NK-92 treated with Interleukin-12 subunit alpha and Interleukin-12 subunit beta, amount 100 ng/mL, for 24 hours (cell line): ENCODE data around the gene PRAMEF12.
"Not testable (repeated sequence)": the region's sequence is repeated elsewhere in the genome, so short reads cannot be mapped to it uniquely, and the experiment has no call there.

Experiments used
- DNase-seq: peaks from one replicate; lab custom pipeline; 2025; lab: John Stamatoyannopoulos, UW

Gene PRAMEF12

GRCh38 chr1:12773438-12773837, at the start of gene PRAMEF12:
Gene PRAMEF12, plus strand, starts transcription at chr1:12773738. Its CDS starts 1,130 bp downstream, at chr1:12774868.
- no peak for DNase-seq

DNA sequence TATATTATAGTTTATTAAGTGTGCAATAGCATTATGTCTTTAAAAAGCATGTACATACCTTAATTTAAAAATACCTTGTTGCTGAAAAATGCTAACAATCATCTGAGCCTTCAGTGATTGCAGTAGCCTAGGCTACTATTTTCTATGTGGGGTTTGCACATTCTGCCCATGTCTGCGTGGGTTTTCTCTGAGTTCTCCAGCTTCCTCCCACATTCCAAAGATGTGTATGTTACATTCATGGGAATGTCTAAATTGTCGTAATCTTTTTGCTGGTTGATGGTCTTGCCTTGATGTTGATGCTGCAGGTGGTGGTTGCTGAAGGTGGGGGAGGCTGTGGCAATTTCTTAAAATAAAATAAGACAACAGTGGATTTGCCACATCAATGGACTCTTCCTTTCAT, 45.1 kb upstream of the PRAMEF12 start:
- DNase-seq, result no peak

DNA sequence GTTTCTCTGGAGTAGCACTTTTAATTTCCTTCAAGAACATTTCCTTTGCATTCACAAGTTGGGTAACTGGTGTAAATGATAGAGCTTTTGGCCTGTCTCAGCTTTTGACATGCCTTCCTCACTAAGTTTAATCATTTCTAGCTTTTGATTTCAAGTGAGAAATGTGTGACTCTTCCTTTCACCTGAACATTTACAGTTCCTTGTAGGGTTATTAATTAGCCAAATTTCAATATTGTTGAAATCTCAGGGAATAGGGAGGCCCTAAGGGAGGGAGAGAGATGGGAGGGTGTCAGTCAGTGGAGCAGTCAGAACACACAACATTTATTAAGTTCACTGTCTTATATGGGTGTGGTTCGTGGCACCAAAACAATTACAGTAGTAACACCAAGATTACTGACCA, 43.4 kb upstream of the PRAMEF12 start:
- DNase-seq, result no peak

GRCh38 chr1:12731084-12731483, 42.5 kb upstream of the PRAMEF12 start:
- DNase-seq, result not testable (repeated sequence)

DNA sequence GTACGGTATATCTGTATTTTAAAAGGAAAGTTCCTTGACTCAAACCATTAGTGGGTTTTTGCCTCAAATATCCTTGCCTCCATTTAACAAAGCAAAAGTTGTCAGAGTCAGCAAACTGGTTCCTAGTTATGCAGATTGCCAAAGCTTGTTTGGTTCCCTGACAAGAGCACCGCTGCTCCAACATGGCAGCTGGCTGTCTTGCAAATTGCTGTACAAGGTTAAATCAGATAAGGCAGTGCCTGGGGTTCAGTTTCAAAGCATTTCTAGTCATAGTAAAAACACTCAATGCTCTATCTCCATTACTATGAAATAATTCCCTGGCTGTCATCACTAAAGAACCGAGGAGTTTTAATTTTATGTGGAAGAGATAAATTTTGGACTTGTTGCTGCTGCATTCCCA, 38.9 kb upstream of the PRAMEF12 start:
- DNase-seq, result no peak

GRCh38 chr1:12738934-12739333, 34.6 kb upstream of the PRAMEF12 start:
- no peak for DNase-seq

DNA sequence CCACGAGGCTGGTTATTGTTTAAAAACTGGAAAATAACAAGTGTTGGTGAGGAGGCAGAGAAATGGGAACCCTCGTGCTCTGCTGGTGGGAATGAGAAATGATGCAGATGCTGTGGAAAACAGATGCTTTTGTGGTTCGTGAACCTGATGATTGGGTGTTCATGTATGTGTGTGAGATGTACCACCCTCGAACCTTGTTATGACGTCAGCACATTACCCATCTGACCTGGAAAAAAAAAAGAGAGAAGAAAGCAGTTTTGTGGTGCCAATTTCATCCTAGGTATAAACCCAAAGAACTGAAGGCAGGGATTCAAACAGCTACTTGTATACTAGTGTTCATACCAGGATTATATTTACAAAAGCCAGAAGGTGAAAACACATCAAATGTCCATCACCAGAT, 33.9 kb upstream of the PRAMEF12 start:
- no peak for DNase-seq

DNA sequence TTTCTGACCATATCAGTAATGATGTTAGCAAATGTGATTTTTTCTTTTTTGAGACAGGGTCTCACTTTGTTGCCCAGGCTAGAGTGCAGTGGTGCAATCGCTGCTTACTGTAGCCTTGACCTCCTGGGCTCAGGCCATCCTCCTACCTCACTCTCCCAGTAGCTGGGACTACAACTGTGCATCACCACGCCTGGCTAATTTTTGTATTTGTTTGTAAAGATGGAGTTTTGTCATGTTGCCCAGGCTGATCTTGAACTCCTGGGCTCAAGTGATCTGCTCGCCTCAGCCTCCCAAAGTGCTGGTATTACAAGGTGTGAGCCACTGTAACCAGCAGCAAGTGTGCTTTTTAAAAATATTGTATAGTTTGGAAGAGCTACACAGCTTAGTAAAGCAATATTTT, 31.6 kb upstream of the PRAMEF12 start:
- no peak for DNase-seq

- no peak for DNase-seq
Measured at GRCh38 chr1:12745126-12745991, 28.2 kb upstream of the PRAMEF12 start.

DNA sequence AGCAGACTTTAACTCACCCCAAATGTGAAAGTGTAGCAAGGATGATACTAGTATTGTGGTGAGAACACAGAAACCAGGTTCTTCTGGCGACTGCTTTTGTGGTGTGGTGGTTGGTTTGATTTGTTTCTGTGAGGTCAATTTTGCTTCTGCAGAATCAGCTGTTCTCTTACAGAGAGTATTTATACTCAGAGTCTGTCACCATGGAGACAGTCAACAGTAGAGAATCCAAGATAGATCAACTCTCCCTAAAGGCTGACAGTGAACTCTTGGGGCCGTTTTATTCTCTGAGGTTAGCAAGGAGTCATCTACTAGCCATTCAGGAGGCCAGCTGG, 27.6 kb upstream of the PRAMEF12 start, which contains the start of gene CFAP107:
TSS of gene CFAP107 (plus strand) at position 209 of the 332 bp plus-strand sequence. CDS start 231 bp downstream, outside the sequence.
- no peak for DNase-seq

- DNase-seq, result no peak
Measured at GRCh38 chr1:12748778-12749355, 24.7 kb upstream of the PRAMEF12 start.

GRCh38 chr1:12754738-12755137, 18.8 kb upstream of the PRAMEF12 start:
- no peak for DNase-seq

DNA sequence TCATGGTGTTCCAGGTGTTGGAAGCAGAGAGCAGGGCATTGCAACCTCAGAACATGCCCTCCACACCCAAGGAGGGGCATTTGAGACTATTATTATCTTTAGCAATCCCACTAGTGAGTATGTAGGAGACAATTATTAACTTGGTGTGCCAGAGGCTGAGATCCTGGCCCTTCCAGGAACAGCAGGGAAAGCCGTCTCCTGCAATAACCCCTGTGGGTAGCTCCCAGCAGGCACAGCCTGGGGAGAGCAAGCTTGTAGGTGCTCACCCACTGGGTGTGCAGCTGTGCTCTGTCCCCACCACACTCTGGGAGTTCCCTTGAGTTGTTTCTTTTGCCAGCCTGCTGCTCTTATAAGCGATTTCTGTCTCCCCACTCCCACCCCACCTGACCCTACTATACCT, 17.3 kb upstream of the PRAMEF12 start:
- DNase-seq, result no peak

GRCh38 chr1:12756768-12757413, 16.6 kb upstream of the PRAMEF12 start:
- no peak for DNase-seq

- no peak for DNase-seq
Measured at GRCh38 chr1:12757836-12758235, 15.7 kb upstream of the PRAMEF12 start.

- no peak for DNase-seq
Measured at GRCh38 chr1:12760256-12760795, 13.2 kb upstream of the PRAMEF12 start.

- DNase-seq, result no peak
Measured at GRCh38 chr1:12761781-12762180, 11.8 kb upstream of the PRAMEF12 start.

- DNase-seq, result no peak
Measured at GRCh38 chr1:12762766-12763165, 10.8 kb upstream of the PRAMEF12 start.

DNA sequence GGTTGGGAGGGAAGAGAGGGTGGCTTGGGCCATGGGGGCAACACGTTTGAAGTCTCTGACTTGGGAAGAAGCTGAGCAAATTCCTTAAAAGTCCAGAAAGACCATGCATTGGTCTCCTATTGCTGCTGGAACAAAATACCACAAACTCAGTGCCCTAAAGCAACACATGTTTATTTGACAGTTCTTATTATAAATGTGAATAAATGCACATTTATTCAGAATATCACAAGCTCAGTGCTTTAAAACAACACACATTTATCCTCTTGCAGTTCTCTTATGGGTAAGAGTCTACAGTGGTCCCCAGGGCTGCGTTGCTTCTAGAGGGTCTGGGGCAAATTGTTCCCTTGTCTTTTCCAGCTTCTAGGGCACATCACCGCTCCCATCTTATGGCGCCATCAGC, 10.1 kb upstream of the PRAMEF12 start:
- no peak for DNase-seq

DNA sequence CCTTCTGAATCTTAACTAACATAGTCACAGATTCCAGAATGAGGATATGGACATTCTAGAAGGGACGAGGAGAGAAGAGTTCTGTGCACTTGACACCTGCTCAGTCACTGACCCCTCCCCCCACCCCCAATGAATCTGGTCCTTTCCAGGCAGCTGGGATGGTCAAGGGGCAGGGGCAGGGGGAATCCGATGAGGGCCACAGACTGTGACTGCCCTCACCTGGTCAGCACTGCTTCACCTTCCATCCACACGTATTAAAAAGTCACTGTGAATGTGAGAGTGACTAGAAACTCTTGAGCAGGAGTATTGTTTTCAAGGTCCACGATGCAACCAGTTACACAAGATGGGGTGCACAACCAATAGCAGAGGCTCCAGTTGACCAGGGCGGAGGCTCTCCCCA, 9.5 kb upstream of the PRAMEF12 start:
- DNase-seq, result no peak

DNA sequence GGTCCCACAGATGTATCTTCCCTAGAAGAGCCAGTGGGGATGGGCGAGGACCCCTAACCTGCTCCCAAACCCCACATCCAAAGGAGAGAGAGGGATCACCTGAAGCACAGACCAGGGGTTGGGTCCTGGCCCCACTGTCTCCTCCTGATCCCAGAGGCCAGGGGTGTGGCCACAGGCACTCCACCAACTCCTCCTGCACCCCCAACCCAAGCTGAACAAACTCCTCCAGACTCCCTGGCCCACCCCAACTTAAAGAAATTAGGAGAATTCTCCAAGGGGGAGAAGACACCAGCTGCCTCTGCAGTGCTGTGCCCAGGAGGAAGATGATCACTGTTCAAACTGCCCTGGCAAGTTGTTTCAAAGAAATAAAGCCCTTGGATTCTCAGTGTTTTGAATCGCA, 4.5 kb upstream of the PRAMEF12 start:
- no peak for DNase-seq

- no peak for DNase-seq
Measured at GRCh38 chr1:12769976-12770505, 3.5 kb upstream of the PRAMEF12 start.

- DNase-seq, result no peak
Measured at GRCh38 chr1:12770620-12771019, 2.9 kb upstream of the PRAMEF12 start.
